ENCODE results near the gene MTSS2. TPM values are rescaled to one million over a fixed set of nuclear protein-coding genes. Genes with fewer than 3 reads are reported as not detected.
"Not testable (repeated sequence)": the region's sequence is repeated elsewhere in the genome, so short reads cannot be mapped to it uniquely, and the experiment has no call there.

The MTSS2 gene
- total RNA-seq, 1 experiment from 2014 or later, result 52.0 TPM

DNA sequence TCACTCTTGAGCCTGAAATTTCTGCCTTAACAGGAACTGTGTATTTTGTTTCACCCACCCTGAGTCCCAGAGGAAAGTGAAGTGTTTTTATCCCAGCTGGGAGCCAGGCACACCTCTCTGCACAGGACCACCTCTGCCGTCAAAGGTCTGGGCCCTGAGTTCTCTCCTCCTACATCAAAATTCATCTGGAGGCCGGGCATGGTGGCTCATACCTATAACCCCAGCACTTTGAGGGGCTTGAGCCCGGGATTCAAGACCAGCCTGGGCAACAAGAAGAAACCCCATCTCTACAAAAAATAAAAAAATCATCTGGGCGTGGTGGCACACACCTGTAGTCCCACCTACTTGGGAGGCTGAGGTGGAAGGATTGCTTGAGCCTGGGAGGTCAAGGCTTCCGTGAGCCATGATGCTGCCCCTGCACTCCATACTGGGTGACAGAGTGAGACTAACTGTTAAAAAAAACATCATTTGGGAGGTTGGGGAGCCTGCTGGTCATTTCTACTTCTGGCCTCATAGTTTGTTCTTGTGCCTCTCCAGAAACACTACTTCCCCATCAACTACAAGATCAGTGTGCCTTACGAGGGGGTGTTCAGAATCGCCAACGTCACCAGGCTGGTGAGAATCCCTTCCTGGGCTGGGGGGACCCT is 29.7 kb downstream of the MTSS2 start:
- no peaks in the 10 kb centered on the region for H3K36me3 ChIP-seq
- H3K4me3 ChIP-seq, result no peak overlapping the region
- H3K27me3 ChIP-seq, result no peaks in the 10 kb centered on the region
- H3K9me3 ChIP-seq, result no peaks in the 10 kb centered on the region
- no peak for DNase-seq

DNA sequence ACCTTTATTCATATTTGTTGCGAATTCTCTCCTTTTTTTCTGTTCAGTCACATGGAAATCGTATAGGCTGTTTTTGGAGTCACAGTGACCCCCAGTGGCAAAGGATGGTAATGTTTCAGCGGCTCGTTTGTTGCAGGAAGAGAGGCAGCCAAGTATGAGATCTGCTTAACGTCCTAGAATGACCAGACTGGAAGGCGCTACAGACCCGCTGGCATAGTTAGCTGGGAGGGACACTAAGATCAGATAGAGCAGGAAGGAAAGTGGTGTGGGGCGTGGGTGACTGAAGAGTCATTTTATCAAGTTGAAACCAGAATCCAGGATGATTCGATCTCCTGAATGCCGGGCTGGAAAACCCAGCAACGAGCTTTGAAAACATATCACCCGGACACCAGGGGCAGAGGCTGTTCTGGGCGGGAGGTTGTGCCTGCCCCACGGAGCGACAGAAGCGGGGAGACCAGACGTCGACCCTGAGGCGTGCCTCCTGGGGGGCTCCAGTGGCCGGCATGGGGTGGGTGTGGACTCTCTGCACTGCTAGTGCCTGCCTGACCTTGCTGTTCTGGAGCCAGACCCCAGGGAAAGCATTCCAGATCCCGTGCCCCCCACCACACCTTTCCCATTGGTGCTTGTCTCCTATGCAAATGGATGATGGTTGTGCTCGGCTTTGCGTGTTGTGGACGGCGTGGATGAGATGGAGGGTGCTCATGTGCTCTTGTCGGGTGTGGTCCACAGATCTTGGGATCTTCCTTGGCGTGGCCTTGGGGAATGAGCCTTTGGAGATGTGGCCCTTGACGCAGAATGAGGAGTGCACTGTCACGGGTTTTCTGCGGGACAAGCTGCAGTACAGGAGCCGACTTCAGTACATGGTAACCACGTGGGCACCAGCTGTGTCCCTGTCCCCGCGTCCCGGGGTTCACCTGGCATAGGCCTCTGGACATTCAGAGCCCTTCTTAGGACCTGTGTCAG is 31.8 kb downstream of the MTSS2 start:
- no peaks in the 10 kb centered on the region for H3K27me3 ChIP-seq
- no peaks in the 10 kb centered on the region for H3K9me3 ChIP-seq
- no peak overlapping the region for H3K4me3 ChIP-seq
- peak; percentile 67 for DNase-seq
- no peaks in the 10 kb centered on the region for H3K36me3 ChIP-seq

DNA sequence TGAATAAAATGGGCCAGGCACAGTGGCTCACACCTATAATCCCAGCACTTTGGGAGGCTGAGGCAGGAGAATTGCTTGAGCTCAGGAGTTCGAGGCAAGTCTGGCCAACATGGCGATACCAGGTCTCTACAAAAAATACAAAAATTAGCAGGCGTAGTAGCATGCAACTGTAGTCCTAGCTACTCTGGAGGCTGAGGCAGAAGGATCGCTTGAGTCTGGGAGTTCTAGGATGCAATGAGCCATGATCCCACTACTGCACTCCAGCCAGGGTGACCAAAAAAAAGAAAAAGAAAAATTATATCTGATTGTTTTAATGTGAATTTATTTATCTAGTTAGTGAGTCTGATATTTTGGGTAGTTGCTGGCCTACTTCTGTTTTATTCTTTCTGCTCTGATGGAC is 32.4 kb downstream of the MTSS2 start:
- no peak overlapping the region for H3K4me3 ChIP-seq
- DNase-seq, result no peak
- H3K27me3 ChIP-seq, result no peaks in the 10 kb centered on the region
- H3K36me3 ChIP-seq, result no peaks in the 10 kb centered on the region
- H3K9me3 ChIP-seq, result no peaks in the 10 kb centered on the region

DNA sequence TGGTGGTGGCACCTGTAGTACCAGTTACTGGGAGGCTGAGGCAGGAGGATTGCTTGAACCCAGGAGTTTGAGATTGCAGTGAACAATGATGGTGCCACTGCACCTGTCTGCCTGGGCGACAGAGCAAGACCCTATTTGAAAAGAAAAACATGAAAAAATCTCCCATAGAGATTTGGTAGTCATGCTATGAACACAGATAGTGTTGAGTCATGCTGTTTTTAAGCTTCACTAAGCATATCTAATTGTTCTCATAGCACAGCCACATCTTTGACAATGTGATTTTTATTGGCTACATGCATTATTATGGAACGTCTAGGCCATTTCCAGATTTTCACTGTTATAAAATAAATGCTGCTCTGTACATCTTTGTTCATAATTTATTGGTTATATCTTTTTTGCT is 33.5 kb downstream of the MTSS2 start:
- Histone ChIP-seq H3K4me3 (no peak overlapping the region), H3K9me3 (no peaks in the 10 kb centered on the region), H3K27me3 (no peaks in the 10 kb centered on the region), H3K36me3 (no peaks in the 10 kb centered on the region)
- DNase-seq, result no peak

DNA sequence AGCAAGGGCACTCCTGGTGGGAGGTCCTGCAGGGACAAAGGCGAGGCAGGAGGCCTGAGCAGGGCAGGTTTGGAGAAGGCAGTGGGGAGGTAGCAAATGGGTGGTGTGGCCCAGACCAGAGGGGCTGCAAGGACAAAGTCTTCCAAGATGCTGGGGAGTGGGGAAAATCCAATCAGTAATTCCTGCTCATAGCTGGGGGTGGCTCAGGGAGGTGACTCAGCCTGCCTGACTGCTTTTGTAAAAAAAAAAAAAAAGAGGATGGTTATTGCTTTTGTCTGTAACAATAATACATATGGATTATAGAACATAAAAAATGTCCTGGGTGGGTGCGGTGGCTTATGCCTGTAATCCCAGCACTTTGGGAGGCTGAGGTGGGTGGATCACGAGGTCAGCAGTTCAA is 34.3 kb downstream of the MTSS2 start:
- Histone ChIP-seq H3K4me3 (no peak overlapping the region), H3K36me3 (no peaks in the 10 kb centered on the region), H3K9me3 (no peaks in the 10 kb centered on the region), H3K27me3 (no peaks in the 10 kb centered on the region)
- DNase-seq, result no peak

DNA sequence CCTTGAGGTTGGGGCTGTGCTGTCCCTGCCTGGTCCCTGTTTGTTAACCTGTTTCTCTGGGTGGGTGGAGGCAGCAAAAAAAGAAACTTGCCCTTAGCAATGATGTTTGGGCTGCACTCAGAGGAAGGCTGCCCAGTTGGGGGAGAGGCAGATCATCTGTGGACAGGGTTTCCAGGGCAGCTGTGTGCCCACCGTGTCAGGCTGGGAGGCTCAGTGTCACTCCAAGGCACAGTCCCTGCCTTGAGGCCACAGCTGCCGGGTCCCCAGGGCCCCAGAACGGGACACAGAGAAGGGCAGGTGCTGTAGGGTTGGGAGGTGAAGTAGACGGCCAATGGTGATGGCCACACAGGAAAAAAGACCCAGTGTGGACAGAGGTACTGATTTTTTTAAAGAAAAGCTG is 35.6 kb downstream of the MTSS2 start:
- Histone ChIP-seq H3K36me3 (no peaks in the 10 kb centered on the region), H3K27me3 (no peaks in the 10 kb centered on the region), H3K4me3 (no peak overlapping the region), H3K9me3 (no peaks in the 10 kb centered on the region)
- DNase-seq, result no peak

DNA sequence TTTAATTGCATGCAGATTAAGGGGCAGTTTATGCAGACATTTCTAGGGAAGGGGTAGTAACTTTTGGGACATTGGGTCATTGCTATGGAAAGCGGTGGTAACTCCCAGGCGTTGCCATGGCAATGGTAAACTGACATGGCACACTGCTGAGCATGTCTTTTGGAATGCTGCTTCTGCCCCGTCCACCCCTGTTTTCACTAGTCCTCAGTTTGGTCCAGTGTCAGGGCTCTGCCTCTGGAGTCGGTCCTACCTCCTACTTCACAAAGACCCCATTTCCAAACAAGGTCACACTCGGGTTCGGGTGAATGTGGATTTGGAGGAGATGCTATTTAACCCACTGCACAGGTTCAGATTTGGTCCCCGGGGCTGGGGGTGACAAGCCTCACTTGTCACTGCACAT is 36.6 kb downstream of the MTSS2 start:
- Histone ChIP-seq H3K9me3 (no peaks in the 10 kb centered on the region), H3K4me3 (no peak overlapping the region), H3K27me3 (no peaks in the 10 kb centered on the region), H3K36me3 (no peaks in the 10 kb centered on the region)
- no peak for DNase-seq

DNA sequence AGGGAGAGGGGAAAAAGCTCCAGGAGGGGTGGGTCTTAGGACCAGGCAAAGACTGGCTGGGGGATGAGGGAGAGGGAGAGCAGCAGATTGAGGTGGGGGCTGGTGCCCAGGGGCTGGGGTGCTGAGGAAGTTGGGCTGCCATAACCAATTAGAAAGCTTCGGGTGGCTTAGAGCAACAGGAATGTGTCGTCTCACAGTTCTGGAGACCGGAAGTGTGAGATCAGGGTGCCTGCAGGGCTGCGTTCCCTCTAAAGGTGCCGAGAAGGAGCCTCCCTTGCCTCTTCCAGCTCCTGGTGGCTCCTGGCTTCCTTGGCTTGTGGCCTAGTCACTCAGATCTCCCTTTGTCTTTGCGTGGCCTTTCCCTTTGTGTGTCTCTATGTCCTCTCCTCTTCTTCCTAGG is 37.2 kb downstream of the MTSS2 start:
- H3K9me3 ChIP-seq, result no peaks in the 10 kb centered on the region
- DNase-seq, result no peak
- no peak overlapping the region for H3K4me3 ChIP-seq
- no peaks in the 10 kb centered on the region for H3K36me3 ChIP-seq
- no peaks in the 10 kb centered on the region for H3K27me3 ChIP-seq

DNA sequence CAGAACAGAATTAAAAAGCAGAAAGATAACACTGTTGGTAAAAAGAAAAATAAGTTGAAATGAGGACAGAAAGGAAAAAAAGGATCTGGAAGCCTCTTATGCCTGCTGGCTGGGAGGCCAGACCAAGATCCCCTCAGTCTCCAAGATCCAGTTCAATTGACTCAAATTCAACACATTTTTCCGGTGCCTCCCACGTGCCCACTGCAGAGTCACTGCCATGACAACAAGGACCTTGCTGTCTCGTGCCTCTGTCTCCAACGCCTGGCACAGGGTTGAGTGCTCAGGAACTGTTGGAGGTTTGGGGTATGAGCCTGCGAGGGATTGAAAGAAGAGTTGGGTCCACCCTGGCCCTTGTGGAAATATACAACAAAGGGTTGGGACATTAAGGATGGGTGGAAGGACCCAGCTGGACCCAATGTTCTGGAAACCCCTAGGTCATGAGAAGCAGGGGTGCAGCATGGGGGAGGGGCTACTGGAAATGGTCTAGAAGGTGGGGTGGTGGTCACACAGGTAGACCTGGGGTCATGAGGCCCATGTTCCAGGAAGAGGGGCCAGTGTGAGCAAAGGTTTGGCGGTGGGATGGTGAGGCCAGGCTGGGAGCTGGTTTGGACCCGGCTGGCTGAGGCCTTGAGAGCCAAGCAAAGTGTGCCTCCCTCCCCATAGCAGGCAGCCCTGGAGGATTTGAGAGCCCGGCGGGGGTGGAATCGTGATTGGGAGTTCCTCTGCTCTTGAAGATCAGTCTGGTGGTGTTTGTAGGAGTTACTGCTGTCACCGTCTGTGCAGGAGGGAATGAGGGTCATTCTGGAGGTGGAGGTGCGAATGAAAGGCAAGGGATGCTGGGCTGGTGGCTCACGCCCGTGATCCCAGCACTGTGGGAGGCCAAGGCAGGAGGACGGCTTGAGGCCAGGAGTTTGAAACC is 38.2 kb downstream of the MTSS2 start:
- Histone ChIP-seq H3K36me3 (no peaks in the 10 kb centered on the region), H3K4me3 (no peak overlapping the region), H3K27me3 (no peaks in the 10 kb centered on the region), H3K9me3 (no peaks in the 10 kb centered on the region)
- DNase-seq, result no peak

DNA sequence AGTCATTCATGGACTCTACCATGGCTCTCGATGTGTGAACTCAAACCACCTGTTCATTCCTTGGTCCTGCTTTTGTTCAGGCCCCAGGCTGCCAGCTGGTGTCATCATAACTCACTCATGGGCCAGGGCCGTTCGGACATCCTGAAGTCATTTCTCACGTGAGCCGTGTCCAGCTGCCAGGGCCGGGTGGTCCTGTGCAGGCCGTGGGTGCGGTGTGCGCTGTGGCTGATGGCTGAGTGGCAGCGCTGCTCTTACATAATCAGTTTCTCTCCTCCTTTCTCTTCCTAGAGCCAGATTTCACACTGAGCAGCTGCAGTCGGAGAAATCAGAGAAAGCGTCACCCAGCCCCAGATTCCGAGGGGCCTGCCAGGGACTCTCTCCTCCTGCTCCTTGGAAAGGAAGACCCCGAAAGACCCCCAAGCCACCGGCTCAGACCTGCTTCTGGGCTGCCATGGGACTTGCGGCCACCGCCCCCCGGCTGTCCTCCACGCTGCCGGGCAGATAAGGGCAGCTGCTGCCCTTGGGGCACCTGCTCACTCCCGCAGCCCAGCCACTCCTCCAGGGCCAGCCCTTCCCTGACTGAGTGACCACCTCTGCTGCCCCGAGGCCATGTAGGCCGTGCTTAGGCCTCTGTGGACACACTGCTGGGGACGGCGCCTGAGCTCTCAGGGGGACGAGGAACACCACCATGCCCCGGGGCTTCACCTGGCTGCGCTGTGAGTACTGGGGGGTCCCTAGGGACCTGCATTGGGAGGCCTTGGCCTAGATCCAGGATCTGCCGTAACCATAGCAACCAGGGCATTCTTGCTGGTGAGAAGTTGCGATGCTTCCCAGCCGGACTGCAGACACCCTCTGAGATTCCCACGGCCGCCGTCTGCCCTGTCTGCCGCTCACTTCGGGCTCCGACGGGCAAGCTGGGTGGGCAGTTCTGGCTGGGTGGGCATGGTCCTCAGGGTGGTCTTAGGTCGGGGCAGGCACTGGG is 39.3 kb downstream of the MTSS2 start, which contains the start of gene IL34:
Gene IL34, plus strand, starts transcription at position 300 of the 982 bp plus-strand sequence. Its CDS starts 389 bp downstream, at position 689.
- Histone ChIP-seq H3K4me3 (no peak within 1 kb of the TSS), H3K9me3 (no peaks in the 10 kb centered on the region), H3K27me3 (no peaks in the 10 kb centered on the region), H3K36me3 (no peaks in the 10 kb centered on the region)
- DNase-seq, result no peak

DNA sequence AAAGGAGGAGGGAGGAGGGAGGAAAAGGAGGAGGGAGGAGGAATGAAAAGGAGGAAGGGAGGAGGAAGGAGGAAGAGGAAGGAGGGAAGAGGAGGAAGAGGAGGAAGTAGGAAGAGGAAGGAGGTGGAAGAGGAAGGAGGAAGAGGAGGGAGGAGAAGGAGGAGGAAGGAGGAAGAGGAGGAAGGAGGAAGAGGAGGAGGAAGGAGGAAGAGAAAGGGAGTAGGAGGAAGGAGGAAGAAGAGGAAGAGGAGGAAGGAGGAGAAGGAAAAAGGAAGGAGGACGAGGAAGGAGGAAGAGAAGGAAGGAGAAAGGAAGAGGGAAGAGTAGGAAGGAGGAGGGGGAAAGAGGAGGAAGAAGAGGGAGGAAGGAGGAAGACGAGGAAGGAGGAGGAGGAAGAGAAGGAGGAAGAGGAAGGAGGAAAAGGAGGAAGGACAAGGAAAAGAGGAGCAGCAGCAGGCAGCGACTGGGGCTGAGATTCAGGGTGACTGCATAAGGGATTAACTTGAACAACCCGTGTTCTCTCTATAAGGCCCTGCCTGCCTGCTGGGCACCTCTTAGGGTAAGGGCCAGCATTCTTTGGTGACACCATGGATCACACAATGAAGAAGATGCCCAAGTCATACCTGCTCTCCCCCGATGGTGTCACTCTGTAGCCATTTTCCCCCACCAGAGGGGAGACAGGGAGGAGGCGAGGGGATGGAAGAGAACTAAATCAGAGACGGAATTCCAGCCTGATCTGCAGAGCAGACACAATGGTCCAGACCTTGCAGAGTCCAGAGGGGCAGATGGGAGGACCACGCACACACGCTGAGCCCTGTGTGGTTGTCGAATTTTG is 40.9 kb downstream of the MTSS2 start:
- Histone ChIP-seq H3K36me3 (no peaks in the 10 kb centered on the region), H3K4me3 (no peak overlapping the region), H3K9me3 (no peaks in the 10 kb centered on the region), H3K27me3 (no peaks in the 10 kb centered on the region)
- no peak for DNase-seq

DNA sequence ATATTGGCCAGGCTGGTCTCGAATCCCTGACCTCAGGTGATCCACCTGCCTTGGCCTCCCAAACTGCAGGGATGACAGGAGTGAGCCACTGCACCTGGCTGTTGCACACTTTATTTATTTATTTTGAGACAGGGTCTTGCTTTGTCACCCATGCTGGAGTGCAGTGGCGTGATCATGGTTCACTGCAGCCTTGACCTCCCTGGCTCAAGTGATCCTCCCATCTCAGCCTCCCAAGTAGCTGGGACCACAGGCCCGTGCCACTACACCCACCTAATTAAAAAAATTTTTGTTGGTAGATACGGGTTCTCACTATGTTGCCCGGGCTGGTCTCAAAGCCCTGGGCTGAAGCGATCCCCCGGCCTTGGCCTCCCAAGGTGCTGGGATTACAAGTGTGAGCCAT is 42.6 kb downstream of the MTSS2 start:
- H3K9me3 ChIP-seq, DNase-seq, H3K27me3 ChIP-seq, H3K4me3 ChIP-seq, H3K36me3 ChIP-seq: not testable (repeated sequence)

DNA sequence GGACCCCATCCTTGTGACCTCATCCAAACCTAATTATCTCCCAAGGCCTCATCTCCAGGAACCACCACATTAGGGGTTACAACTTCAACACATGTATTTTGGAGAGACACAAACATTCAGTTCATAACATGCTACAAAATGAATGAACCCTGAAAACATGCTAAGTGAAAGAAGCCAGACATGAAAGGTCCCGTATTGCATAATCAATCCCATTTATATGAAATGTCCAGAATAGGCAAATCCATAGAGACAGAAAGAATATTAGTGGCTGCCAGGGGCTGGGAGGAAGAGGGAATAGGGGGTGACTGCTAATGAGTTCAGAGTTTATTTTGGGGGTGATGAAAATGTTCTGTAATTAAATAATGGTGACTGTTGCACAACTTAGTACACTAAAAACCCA is 43.2 kb downstream of the MTSS2 start:
- Histone ChIP-seq H3K36me3 (no peaks in the 10 kb centered on the region), H3K4me3 (no peak overlapping the region), H3K9me3 (no peaks in the 10 kb centered on the region), H3K27me3 (no peaks in the 10 kb centered on the region)
- no peak for DNase-seq

DNA sequence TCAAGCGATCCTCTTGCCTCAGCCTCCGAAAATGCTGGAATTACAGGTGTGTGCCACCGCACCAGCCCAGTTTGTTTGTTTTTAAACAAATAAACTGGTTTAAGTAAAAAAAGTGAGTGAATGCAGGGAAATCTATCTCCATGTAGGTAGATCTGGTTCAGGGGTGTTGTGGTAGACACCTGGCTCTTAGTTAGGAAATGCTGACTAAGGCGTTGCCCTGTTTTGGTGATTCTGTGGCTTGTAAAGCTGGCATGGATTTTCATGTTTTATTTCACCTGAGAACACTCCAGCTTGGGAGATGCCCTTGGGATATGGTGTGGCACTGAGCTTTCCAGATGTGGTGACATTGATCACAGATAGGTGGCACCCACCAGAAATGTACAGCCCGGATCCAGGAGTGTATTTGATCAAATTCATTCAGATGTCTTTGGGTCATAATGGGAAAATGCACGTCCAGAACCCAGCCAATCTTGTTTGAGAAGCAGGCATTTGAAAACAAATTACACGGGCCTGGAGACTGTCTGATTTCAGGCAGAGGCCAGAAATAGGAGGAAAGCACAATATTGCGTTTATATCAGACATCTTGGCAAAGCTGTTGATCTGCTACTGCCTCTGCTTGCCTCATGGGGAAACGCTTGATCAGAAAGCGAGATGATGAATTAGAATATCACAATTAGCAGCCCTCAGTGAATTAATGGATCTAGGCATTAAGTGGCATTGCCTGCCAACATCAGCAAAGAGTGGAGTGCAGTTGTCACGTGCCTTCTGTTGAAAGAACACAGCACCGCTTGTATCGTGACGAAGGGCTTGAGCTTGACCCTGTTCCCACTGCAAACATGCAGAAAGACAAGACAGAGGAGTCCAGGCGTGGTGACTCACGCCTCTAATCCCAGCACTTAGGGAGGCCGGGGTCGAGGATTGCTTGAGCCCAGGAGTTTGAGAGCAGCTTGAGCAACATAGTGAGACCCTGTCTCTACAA is 46.8 kb downstream of the MTSS2 start:
- no peak overlapping the region for H3K4me3 ChIP-seq
- no peak for DNase-seq
- no peaks in the 10 kb centered on the region for H3K27me3 ChIP-seq
- H3K9me3 ChIP-seq, result no peaks in the 10 kb centered on the region
- no peaks in the 10 kb centered on the region for H3K36me3 ChIP-seq
